ENCODE results near the gene PP2D1. TPM values are rescaled to one million over a fixed set of nuclear protein-coding genes. Genes with fewer than 3 reads are reported as not detected.

Gene PP2D1
- total RNA-seq = not detected

DNA sequence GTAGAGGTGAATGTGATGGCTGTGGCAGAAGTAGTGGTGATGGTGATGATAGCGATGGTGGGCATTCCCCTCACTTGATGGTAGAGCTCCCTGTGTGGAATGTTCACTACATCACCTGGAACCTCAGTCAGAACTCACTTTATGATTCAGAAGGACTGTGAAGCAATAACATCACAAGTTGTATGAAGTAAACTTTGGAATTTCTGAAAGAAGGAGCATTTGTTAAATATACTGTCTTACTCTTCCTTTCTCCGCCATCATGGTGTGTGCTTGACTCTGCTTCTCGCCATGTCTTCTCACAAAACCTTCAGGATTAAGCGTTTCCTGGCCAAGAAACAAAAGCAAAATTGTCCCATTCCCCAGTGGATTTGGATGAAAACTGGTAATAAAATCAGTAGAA is at the start of gene PP2D1:
PP2D1 (minus strand) TSS at position 101 of the 400 bp plus-strand sequence. CDS start 192 bp downstream, outside the sequence.
- Histone ChIP-seq H3K4me1 (ENCODE audit: control insufficient read depth in 3 of 3, insufficient read depth in 3 of 3, low read length in 3 of 3) (no peaks in the 10 kb centered on the region), H3K9me3 (ENCODE audit: control insufficient read depth in 3 of 3, low read length in 3 of 3) (no peaks in the 10 kb centered on the region), H3K9ac (ENCODE audit: low read depth in 1 of 3, low read length in 3 of 3) (no peak within 1 kb of the TSS), H3K36me3 (ENCODE audit: control insufficient read depth in 3 of 3, insufficient read depth in 3 of 3, low read length in 3 of 3) (no peaks in the 10 kb centered on the region), H3K27ac (ENCODE audit: low read depth, low read length) (no peak within 1 kb of the TSS), H3K4me3 (ENCODE audit: low read length in 3 of 3) (no peak within 1 kb of the TSS), H3K27me3 (ENCODE audit: control insufficient read depth in 3 of 3, insufficient read depth in 3 of 3, low read length in 3 of 3) (no peaks in the 10 kb centered on the region)

- peak overlapping the region in 1 of 3 donors; percentile 6 for H3K4me3 ChIP-seq (ENCODE audit: low read length in 3 of 3)
- H3K9ac ChIP-seq (ENCODE audit: low read depth in 1 of 3, low read length in 3 of 3) = no peak overlapping the region
- no peaks in the 10 kb centered on the region for H3K9me3 ChIP-seq (ENCODE audit: control insufficient read depth in 3 of 3, low read length in 3 of 3)
- peaks cover 32 to 34% (median 32%) of the 10 kb centered on the region in 3 donors for H3K4me1 ChIP-seq (ENCODE audit: control insufficient read depth in 3 of 3, insufficient read depth in 3 of 3, low read length in 3 of 3)
- H3K36me3 ChIP-seq (ENCODE audit: control insufficient read depth in 3 of 3, insufficient read depth in 3 of 3, low read length in 3 of 3) = no peaks in the 10 kb centered on the region
- no peaks in the 10 kb centered on the region for H3K27me3 ChIP-seq (ENCODE audit: control insufficient read depth in 3 of 3, insufficient read depth in 3 of 3, low read length in 3 of 3)
- H3K27ac ChIP-seq (ENCODE audit: low read depth, low read length) = peak overlapping the region; percentile 42
Observed at GRCh38 chr3:20060974-20061685, 49.1 kb upstream of the PP2D1 start.

DNA sequence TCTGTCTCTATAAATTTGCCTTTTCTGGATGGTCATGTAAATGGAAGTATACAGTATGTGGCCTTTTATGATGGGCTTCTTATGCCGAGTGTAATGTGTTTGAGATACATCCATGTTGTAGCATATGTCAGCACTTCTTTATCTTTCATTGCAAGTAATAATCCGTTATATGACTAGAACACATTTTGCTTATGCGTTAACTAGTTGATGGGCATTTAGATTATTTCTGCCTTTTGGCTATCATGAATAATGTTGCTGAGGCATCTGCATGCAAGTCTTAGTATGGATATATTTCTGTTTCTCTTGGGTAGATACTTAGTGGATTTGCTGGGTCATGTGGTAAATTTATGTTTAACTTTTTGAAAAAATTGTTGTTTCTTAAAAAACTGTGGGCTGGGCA is 47.9 kb upstream of the PP2D1 start:
- H3K27ac ChIP-seq (ENCODE audit: low read depth, low read length) = no peak overlapping the region
- H3K27me3 ChIP-seq (ENCODE audit: control insufficient read depth in 3 of 3, insufficient read depth in 3 of 3, low read length in 3 of 3) = no peaks in the 10 kb centered on the region
- H3K9me3 ChIP-seq (ENCODE audit: control insufficient read depth in 3 of 3, low read length in 3 of 3) = no peaks in the 10 kb centered on the region
- H3K4me3 ChIP-seq (ENCODE audit: low read length in 3 of 3) = no peak overlapping the region
- H3K4me1 ChIP-seq (ENCODE audit: control insufficient read depth in 3 of 3, insufficient read depth in 3 of 3, low read length in 3 of 3) = peaks cover 29 to 42% (median 37%) of the 10 kb centered on the region in 3 donors
- H3K36me3 ChIP-seq (ENCODE audit: control insufficient read depth in 3 of 3, insufficient read depth in 3 of 3, low read length in 3 of 3) = no peaks in the 10 kb centered on the region
- H3K9ac ChIP-seq (ENCODE audit: low read depth in 1 of 3, low read length in 3 of 3) = no peak overlapping the region

DNA sequence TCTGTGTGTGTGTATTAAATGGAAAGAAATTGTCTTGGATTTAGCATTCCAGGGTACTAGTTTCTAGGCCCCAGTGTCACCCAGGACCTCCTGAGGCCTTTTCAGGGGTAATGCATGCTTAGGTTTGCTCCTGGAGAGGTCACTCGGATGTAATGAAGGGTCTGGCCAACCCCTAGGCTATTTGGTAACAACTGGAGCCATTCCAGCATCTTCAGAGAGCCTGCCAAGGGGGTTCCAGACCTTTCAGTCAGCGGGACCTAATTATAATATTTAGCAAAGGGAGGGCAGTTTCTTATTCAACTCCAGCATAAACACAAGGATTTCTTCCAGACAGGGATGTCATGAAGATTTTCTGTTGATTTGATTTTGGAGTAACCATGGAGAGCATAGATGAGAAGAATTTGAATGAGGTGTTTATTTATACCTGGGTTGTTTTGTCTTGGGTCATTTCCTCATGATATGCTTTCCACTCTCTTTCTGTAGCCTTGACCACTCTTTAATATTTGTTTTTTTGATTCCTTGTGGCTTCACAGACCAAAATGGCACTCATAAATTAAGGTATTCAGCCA is 45.6 kb upstream of the PP2D1 start:
- H3K27me3 ChIP-seq (ENCODE audit: control insufficient read depth in 3 of 3, insufficient read depth in 3 of 3, low read length in 3 of 3) = no peaks in the 10 kb centered on the region
- H3K4me3 ChIP-seq (ENCODE audit: low read length in 3 of 3) = no peak overlapping the region
- no peak overlapping the region for H3K9ac ChIP-seq (ENCODE audit: low read depth in 1 of 3, low read length in 3 of 3)
- H3K27ac ChIP-seq (ENCODE audit: low read depth, low read length) = peak overlapping the region; percentile 75
- no peaks in the 10 kb centered on the region for H3K36me3 ChIP-seq (ENCODE audit: control insufficient read depth in 3 of 3, insufficient read depth in 3 of 3, low read length in 3 of 3)
- H3K4me1 ChIP-seq (ENCODE audit: control insufficient read depth in 3 of 3, insufficient read depth in 3 of 3, low read length in 3 of 3) = peaks cover 33 to 47% (median 38%) of the 10 kb centered on the region in 3 donors
- H3K9me3 ChIP-seq (ENCODE audit: control insufficient read depth in 3 of 3, low read length in 3 of 3) = no peaks in the 10 kb centered on the region

- Histone ChIP-seq H3K4me1 (ENCODE audit: control insufficient read depth in 3 of 3, insufficient read depth in 3 of 3, low read length in 3 of 3) (peaks cover 33 to 47% (median 38%) of the 10 kb centered on the region in 3 donors), H3K27me3 (ENCODE audit: control insufficient read depth in 3 of 3, insufficient read depth in 3 of 3, low read length in 3 of 3) (no peaks in the 10 kb centered on the region), H3K4me3 (ENCODE audit: low read length in 3 of 3) (no peak overlapping the region), H3K9ac (ENCODE audit: low read depth in 1 of 3, low read length in 3 of 3) (peak overlapping the region in 1 of 3 donors; percentile 9), H3K9me3 (ENCODE audit: control insufficient read depth in 3 of 3, low read length in 3 of 3) (no peaks in the 10 kb centered on the region), H3K27ac (ENCODE audit: low read depth, low read length) (peak overlapping the region; percentile 75), H3K36me3 (ENCODE audit: control insufficient read depth in 3 of 3, insufficient read depth in 3 of 3, low read length in 3 of 3) (no peaks in the 10 kb centered on the region)
Observed at GRCh38 chr3:20056725-20057611, 44.9 kb upstream of the PP2D1 start.

DNA sequence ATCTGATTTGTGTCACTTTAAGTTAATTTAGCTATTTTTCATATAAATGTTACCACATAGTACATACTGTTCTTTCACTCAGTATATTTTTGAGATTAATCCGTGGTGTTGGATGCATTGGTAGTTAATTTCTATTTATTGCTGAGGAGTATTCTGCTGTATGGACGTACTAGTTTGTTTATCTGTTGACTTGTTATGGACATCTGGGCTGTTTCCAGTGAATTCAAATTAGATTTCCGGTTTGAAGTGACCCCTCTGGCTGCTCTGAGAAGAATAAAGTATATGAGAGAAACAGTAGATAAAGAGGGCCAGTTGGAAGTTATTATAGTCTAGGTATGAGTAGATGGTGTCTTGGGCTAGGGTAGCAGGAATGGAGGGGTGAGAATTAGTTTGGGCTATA is 43.8 kb upstream of the PP2D1 start:
- no peaks in the 10 kb centered on the region for H3K27me3 ChIP-seq (ENCODE audit: control insufficient read depth in 3 of 3, insufficient read depth in 3 of 3, low read length in 3 of 3)
- no peak overlapping the region for H3K4me3 ChIP-seq (ENCODE audit: low read length in 3 of 3)
- H3K4me1 ChIP-seq (ENCODE audit: control insufficient read depth in 3 of 3, insufficient read depth in 3 of 3, low read length in 3 of 3) = peaks cover 33 to 44% (median 37%) of the 10 kb centered on the region in 3 donors
- no peaks in the 10 kb centered on the region for H3K9me3 ChIP-seq (ENCODE audit: control insufficient read depth in 3 of 3, low read length in 3 of 3)
- no peak overlapping the region for H3K9ac ChIP-seq (ENCODE audit: low read depth in 1 of 3, low read length in 3 of 3)
- H3K27ac ChIP-seq (ENCODE audit: low read depth, low read length) = no peak overlapping the region
- no peaks in the 10 kb centered on the region for H3K36me3 ChIP-seq (ENCODE audit: control insufficient read depth in 3 of 3, insufficient read depth in 3 of 3, low read length in 3 of 3)

GRCh38 chr3:20055020-20055775 is 43.1 kb upstream of the PP2D1 start:
- Histone ChIP-seq H3K36me3 (ENCODE audit: control insufficient read depth in 3 of 3, insufficient read depth in 3 of 3, low read length in 3 of 3) (no peaks in the 10 kb centered on the region), H3K4me1 (ENCODE audit: control insufficient read depth in 3 of 3, insufficient read depth in 3 of 3, low read length in 3 of 3) (peaks cover 33 to 44% (median 35%) of the 10 kb centered on the region in 3 donors), H3K27me3 (ENCODE audit: control insufficient read depth in 3 of 3, insufficient read depth in 3 of 3, low read length in 3 of 3) (no peaks in the 10 kb centered on the region), H3K9ac (ENCODE audit: low read depth in 1 of 3, low read length in 3 of 3) (no peak overlapping the region), H3K9me3 (ENCODE audit: control insufficient read depth in 3 of 3, low read length in 3 of 3) (no peaks in the 10 kb centered on the region), H3K27ac (ENCODE audit: low read depth, low read length) (peak overlapping the region; percentile 34), H3K4me3 (ENCODE audit: low read length in 3 of 3) (no peak overlapping the region)

GRCh38 chr3:20054549-20054987 is 42.5 kb upstream of the PP2D1 start:
- peak overlapping the region; percentile 34 for H3K27ac ChIP-seq (ENCODE audit: low read depth, low read length)
- H3K36me3 ChIP-seq (ENCODE audit: control insufficient read depth in 3 of 3, insufficient read depth in 3 of 3, low read length in 3 of 3) = no peaks in the 10 kb centered on the region

DNA sequence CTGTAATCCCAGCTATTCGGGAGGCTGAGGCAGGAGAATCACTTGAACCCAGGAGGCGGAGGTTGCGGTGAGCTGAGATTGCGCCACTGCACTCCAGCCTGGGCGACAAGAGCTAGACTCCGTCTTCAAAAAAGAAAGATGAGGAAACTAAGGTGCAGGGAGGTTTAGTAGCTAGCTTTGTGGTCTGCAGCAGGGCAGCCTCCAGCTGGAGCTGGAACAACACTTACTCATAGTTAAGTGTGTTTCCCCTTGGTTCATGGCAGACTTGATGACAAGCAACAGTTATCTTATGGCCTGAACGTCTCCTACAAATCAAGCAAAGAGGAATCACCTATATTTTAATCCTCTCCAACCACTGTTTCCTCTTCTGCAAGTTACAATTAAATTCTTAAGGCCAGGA is 40.8 kb upstream of the PP2D1 start:
- Histone ChIP-seq H3K4me1 (ENCODE audit: control insufficient read depth in 3 of 3, insufficient read depth in 3 of 3, low read length in 3 of 3) (peaks cover 37 to 52% (median 37%) of the 10 kb centered on the region in 3 donors), H3K36me3 (ENCODE audit: control insufficient read depth in 3 of 3, insufficient read depth in 3 of 3, low read length in 3 of 3) (no peaks in the 10 kb centered on the region), H3K9ac (ENCODE audit: low read depth in 1 of 3, low read length in 3 of 3) (no peak overlapping the region), H3K4me3 (ENCODE audit: low read length in 3 of 3) (no peak overlapping the region), H3K27ac (ENCODE audit: low read depth, low read length) (no peak overlapping the region), H3K27me3 (ENCODE audit: control insufficient read depth in 3 of 3, insufficient read depth in 3 of 3, low read length in 3 of 3) (no peaks in the 10 kb centered on the region), H3K9me3 (ENCODE audit: control insufficient read depth in 3 of 3, low read length in 3 of 3) (no peaks in the 10 kb centered on the region)

More at GRCh38 chr3:20054549-20054987, 42.5 kb upstream of the PP2D1 start:
- H3K9me3 ChIP-seq (ENCODE audit: control insufficient read depth in 3 of 3, low read length in 3 of 3) = no peaks in the 10 kb centered on the region
- no peaks in the 10 kb centered on the region for H3K27me3 ChIP-seq (ENCODE audit: control insufficient read depth in 3 of 3, insufficient read depth in 3 of 3, low read length in 3 of 3)
- no peak overlapping the region for H3K9ac ChIP-seq (ENCODE audit: low read depth in 1 of 3, low read length in 3 of 3)
- H3K4me3 ChIP-seq (ENCODE audit: low read length in 3 of 3) = no peak overlapping the region
- peaks cover 34 to 46% (median 35%) of the 10 kb centered on the region in 3 donors for H3K4me1 ChIP-seq (ENCODE audit: control insufficient read depth in 3 of 3, insufficient read depth in 3 of 3, low read length in 3 of 3)

Data from skeletal muscle tissue (tissue), 4 donors.